Left ventricle myocardium superior (tissue), 1 donor: Measurements from ENCODE around the gene NUDT6. TPM values are rescaled to one million over a fixed set of nuclear protein-coding genes. Genes with fewer than 3 reads are reported as not detected.
A peak's percentile ranks its signal among the peaks of the same experiment; 100 is the strongest.
"Not testable (repeated sequence)": the region's sequence is repeated elsewhere in the genome, so short reads cannot be mapped to it uniquely, and the experiment has no call there.

ENCODE experiments used
- ATAC-seq: fragments of 200-7000 bp; cut with Tn5 transposase; one replicate; pipeline ENCODE4 v1.9.1; 2020; ENCODE audit warnings: mild to moderate bottlenecking, moderate library complexity
- DNase-seq: peaks from one replicate; pipeline ENCODE4 v3.0.0-alpha.2; 2020
- intact Hi-C: fragments of 100-400 bp; cut with micrococcal nuclease; formaldehyde crosslinking; loops from one replicate; pipeline ENCODE4 v1.11.0; 2022
- total RNA-seq: library from RNA; stranded (reverse); fragmentation: NEBNext Ultra II Directional; extraction: Animal tissue kit (Norgen Biotek cat#: 25700); gene quantifications from one replicate; pipeline ENCODE4 v1.2.1, GENCODE V29; 2021
- donor health status: DM: no; HTN: yes; CAD: no; lungs with severe emphysema.

The NUDT6 gene
- total RNA-seq, 1 donor from 2014 or later, result 11.9 TPM

DNA sequence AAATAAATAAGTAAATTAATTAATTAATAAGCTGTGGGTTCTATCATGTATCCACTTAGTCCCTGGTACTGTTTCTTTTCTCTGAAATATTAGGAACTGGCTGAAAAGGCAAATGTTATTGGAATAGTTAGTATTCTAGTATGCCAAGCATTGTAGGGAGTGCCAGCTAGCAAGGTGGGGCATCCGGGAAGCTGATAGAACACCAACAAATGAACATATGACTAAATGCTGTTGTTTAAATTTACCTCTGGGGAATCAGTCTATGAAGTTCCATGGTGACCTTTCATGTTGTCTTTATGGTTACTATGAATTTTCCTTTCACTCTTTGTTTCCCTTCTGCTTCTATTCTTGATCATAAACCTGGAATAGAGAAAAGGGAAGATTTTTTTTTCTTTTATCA is 32.7 kb downstream of the NUDT6 start:
- intact Hi-C loops, result no loop called here
- ATAC-seq, result no peak
- no peak for DNase-seq

DNA sequence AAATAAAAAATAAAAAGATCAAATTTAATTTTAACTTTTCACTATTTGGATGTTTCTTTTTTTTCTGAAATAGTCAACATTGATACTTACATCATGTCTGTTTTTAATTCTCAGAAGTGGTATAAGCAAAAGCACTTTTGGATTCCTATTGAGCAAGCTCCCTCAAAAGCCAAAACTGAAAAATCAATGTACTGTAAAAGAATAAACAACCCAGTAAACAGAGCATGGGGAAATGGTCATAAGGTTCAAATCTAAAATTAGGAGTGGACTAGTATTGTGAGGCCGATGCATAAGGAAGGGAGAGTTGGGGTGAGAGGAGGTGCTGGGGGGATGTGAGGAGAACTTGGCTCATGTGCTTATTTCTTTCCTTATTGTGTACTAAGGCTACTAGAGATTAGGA is 37.9 kb downstream of the NUDT6 start:
- no peak for ATAC-seq
- no peak for DNase-seq
- intact Hi-C loops, result no loop called here

DNA sequence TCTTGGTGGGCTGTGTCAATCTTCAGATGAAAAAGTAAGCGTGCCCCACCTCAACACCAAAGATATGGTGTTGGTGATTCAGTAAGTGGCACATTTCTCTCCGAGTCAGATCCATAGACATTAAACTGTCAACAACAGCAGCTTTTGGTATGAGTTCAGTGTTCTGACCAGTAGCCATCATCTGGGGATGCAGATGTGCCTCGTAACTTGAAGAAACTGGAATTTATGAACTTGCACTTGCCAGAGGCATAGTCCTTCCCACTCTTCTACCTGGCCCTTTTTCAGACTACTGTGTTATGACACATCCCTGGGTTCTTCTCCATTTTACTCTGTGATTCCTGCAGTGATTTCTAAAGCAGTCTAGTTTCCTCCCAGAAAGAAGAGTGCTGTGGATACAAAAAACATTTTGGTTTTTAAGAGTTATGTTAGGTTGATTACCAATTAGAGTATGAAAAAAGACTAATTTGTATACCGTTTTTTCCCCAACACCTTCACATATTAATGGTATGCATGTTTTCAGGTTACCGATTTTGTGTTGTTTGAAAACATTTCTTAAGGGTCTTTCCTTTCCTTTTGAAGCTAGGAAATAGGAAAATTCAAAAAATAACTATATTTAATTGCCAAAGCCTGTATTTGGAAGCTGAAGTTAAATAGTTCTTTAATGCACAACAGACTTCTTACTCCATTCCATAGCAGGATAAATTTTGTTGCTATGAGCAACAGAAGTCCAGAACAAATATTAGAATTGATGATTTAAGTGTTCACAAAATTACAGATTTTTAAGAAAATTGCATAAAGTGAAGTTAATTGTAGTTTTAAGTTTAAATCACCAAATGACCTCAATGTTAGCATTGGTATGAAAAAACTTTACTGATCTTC is 39.3 kb downstream of the NUDT6 start:
- intact Hi-C loops, result no loop called here

DNA sequence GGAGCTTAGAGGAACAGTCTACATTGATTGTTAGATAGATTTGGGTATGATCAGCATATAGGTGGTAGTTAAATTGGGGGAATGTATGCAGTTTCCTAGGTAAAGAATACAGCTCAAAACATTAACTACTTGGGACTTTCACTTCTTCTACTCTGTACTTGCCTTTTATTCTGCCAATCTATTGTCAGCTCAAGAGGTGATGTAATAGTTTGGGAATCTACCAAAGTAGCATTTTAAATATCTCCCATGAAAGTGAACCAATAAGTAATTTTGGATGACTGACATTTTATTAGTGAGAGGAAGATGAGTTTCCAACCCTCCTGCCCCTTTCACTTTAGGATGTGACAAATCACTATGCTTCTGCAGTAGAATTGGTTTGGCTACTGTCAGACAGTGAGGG is 43.4 kb downstream of the NUDT6 start:
- DNase-seq (no peak), ATAC-seq (no peak)
- intact Hi-C loops, result no loop called here

More for the DNA sequence above, 39.3 kb downstream of the NUDT6 start:
- ATAC-seq, result no peak
- no peak for DNase-seq

DNA sequence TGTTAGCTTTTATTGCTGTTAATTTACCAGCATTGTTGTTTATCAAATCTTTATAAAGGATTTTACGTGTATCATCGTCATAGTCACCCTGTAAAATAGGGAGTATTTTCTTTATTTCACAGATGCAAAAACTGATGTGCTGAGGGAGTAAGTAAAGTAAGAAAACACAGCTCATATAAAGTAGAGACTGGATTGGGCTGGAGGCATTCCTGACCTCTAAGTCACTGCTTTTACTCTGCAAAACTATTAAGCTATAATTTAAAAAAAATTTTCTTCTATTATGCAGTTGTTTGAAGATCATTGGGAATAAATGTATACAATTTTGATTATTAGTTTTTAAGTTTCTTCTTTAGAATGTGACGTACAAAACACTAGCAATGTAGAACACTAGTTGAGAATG is 45.9 kb downstream of the NUDT6 start:
- no peak for ATAC-seq
- no peak for DNase-seq
- intact Hi-C loops, result no loop called here

DNA sequence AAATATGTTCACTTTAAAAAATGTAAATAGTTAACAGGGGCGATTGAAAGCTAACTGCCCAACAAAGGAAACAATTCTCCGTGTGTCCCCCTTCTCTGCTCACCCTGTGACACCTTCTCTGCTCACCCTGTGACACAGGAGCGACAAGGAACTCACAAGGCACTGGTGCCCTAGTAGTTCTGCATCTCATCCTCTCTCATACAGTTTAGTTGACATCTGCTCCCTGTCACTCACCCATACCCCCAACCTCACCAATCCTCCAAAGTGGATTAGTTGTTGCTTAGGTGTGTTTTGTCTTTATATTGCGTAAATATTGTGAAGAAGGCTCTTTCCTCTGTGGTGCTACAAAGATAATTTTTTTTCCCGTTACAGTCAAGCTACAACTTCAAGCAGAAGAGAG is 46.4 kb downstream of the NUDT6 start:
- ATAC-seq (no peak), DNase-seq (no peak)
- intact Hi-C loops, result no loop called here

DNA sequence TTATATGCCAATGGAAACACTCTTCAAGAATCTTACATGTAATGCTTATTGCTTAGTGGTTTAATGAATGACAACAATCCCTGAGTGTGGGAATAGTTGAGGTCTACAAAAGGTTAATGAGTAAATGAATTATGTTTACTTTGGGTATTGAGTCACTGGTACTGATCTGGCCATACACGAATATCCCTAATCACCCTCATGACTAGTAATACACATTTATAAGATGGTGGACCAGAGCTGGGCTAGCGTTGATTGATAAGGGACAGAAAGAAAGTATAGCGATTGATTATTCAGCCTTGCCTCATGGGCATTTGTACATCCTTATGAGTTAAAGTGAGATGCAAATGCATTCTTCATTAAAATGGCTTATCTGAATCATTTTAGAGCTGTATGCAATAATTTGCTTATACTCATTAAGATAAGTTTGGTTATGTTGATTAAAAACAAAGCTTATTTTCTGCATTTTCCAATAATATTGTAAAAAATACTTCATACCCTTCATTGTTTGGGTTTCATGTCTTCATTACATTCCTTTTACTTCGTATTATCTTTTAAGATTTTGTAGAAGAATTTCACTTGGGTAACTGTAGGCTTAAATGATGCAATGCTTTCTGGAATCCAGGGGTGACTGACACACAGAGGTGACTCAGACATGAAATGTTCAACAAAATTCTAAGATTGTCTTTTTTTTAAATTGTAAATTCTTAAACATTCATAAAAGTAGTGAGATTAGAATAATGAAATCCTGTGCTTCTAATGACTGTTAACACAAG is 48.4 kb downstream of the NUDT6 start:
- intact Hi-C loops, result no loop called here
- ATAC-seq, result no peak
- DNase-seq, result no peak

DNA sequence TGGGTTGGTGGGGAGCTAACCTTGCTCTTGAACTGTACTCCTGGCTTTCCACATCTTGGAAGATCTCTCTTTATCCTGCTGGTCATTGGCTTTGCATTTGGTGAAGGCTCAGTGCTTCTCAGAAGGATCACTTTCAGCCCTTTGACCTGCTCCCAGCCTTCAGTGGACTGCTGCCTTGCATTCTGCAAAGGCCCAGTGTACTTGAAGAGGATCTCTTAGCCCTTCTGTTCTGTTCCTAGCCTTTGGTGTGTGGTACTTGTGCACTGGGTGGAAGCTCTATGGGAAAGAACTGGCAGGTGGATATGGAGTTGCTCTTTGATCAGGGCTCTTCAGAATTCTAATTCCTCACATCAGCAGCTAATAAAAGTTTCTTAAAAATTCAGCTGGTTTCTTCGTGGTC is 49.3 kb downstream of the NUDT6 start:
- DNase-seq, result no peak
- intact Hi-C loops, result no loop called here
- no peak for ATAC-seq

DNA sequence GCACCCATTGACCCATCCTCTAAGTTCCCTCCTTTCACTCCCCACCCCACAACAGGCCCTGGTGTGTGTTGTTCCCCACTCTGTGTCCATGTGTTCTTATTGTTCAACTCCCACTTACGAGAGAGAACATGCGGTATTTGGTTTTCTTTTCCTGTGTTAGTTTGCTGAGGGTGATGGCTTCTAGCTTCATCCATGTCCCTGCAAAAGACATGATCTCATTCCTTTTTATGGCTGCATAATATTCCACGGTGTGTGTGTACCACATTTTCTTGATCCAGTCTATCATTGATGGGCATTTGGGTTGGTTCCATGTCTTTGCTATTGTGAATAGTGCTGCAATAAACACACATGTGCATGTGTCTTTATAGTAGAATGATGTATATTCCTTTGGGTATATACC is 54.2 kb downstream of the NUDT6 start:
- intact Hi-C loops, ATAC-seq, DNase-seq: not testable (repeated sequence)

DNA sequence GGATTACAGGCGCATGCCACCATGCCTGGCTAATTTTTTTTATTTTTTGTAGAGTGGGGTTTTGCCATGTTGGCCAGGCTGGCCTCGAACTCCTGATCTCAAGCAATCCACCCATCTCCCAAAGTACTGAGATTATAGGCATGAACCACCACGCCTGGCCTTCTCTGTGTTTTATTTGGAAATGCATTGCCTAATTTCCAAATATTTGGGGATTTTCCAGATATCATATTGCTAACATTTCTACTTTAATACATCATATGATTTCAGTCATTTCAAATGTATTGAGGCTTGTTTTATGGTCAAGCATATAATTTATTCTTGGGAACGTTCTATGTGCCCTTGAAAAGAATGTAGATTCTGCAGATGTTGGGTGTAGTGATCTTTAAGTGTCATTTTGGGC is 57.0 kb downstream of the NUDT6 start:
- DNase-seq, result no peak
- ATAC-seq, result no peak
- intact Hi-C loops, result no loop called here

DNA sequence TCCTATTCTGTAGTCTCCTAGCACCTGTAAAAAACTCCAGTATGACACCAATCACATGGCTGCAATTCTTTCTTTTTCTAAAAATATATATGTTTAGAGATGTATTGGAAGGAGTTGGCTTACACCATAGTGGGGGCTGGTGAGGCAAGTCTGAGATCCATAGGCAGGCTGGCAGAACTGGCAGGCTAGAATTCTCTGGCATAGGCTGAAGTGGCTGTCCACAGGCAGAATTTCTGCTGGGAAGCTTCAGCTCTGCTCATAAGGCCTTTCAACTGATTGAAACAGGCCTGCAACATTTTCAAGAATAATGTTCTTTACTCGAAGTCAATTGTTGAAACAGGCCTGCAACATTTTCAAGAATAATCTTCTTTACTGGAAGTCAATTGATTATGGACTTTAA is 58.8 kb downstream of the NUDT6 start:
- intact Hi-C loops, result no loop called here
- ATAC-seq, result peak; percentile 47
- DNase-seq, result no peak

DNA sequence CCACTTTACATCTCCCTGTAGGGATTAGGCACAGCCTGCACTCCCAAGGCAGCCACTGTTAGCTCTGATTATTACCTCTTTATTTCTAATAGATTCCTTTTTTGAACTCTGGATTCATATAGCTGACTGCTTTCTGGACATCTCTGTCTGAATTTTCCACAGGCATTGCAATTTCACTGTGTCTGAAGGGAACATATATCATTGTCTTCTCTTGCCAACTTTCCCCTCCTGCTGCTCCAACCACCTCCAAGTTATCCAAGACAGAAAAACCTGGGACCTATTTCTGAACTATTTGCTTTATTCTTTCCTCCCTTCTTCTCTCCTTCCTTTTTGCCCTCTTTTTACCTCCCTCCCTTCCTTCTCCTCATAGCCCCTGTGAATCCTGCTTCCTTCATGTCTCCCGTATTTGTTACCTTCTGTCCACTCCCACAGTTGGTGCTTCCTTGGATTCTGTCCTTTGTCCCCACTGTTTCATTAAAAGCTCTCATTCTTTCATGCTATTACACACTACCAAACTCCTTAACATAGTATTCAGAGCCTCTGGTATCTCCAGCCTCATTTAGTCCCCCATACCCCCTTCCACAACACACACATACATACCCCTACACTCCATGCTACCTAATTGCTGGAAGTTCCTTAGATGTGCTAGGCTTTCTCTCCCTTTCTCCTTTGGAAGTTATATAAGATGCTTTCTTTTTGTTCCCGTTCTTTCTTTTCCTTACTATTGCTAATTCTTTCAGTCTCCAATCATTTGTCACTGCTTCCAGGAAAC is 61.0 kb downstream of the NUDT6 start:
- intact Hi-C loops, result no loop called here
- no peak for ATAC-seq
- no peak for DNase-seq

DNA sequence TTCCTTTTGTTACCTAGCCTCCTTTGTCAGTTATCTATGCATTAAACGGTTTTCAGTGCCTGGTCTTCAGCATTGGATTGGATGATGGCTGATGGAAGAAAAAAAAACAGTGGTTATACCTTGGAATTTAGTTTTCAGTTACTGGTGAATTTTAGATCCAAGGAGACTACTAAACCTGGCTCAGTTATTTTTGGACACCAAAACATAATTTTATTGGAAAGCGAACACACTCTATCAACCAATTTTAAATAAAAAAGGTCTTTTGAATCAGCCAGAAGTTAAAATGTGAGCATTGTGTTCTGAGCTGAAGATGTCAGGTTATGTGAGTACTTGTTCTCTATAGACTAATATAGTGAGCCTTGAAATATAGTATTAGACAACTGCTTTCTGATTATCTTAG is 63.7 kb downstream of the NUDT6 start:
- no peak for ATAC-seq
- intact Hi-C loops, result no loop called here

DNA sequence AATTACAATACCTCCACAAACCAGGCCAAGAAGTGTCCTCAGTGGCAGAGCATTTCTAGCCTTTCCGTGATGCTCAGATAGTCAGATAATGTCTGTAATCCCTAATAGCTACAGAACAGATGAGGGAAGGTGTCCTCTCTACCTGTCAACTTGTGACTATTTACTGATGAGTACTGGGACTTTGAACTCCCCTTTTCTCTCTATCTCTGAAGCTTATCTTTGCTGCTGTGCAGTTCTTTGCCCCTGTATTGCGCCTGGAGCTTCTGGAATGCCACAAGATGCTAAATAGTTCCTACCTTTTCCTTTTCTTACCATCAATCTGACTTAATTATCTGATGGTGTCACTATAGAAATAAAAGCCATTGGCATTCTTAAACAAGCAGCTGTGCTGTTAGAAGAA is 65.2 kb downstream of the NUDT6 start:
- DNase-seq (no peak), ATAC-seq (no peak)
- intact Hi-C loops, result no loop called here

More for the DNA sequence above, 63.7 kb downstream of the NUDT6 start:
- no peak for DNase-seq

DNA sequence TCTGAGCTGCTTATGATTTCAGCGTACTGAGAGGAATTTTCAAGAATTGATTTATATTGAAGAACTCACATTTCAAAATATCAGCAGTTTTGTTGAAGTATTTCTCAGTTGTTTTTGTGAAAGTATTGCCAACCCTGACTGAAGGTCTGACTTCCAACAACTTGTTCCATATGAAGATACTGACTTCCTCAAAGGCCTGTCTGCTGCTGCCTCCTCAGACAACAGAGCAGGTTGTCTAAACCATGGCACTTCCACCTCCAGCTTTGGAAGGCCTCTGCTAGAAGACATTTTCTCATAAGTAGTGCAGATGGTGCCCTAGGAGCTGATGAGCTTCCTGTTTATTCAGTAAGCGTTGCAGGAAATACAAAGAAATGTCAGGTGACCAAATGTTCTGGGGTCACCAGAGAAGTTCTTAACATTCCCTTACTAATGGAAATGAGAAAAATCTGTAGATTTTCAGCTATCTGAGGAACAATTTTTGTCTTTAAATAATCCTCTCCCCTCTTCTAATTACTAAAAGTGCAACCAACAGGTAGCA is 67.0 kb downstream of the NUDT6 start:
- DNase-seq (no peak), ATAC-seq (no peak)
- intact Hi-C loops, result no loop called here

DNA sequence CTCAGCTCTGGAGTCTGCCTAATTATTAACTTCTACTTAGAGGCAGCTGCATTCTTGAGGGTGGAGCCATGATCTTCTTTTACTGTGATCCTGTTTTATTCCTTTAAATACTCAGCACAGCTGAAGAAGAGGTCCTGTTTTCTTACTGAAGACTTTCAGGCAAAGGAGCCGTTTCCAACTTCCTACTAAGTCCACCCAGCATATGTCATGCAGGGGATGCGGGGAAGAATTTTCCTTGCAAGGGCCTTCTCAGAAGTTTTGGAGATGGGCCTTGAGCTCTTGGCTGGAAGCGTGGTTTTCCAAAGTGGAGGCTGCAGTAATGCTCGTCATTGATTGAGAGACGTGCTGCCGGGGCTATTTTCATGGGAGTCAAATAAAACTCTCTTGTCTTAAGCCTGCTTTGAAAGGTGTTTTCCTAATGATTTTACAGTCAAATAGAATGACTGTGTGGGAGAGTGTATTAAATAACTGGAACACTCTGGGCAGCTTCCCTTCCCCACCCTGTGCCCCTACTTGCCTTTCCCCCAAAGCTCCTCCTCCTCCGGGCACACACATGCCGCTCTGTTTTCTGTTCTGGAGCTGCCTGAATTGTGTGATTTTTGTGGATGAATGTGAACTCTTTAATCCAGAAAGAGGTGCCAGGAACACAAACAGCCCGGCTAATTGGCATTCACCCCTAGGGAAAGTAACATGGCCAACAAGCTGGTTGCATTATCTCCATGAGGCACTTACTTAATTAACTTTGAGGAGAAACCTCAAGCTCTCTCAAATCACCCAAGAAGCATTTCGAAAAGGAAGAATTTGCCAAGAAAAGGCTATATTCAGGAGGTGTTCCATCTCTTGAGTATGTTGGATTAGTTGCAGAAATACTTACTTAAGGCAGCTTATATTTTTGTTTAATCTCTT is 67.7 kb downstream of the NUDT6 start:
- ATAC-seq (peak; percentile 61), DNase-seq (no peak)
- intact Hi-C loops, result no loop called here

DNA sequence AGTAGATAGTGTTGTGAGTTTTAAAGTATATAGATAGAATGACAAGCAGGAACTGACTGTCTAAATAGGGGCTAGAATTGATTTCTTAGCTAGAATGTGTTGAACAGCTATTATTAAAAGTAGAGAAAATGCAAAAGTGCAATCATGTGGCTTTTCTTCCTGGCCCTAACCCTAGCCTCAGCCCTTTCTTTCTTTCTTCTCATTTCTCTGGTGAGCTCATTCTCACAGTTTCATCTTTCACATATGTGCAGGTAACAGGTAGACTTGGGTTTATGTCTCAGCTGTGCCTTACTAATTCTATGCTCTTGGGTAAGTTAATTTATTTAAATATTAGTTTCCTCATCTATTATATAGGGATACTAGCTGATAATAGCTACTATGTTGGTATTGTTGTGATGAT is 70.8 kb downstream of the NUDT6 start:
- DNase-seq (no peak), ATAC-seq (no peak)
- intact Hi-C loops, result no loop called here

DNA sequence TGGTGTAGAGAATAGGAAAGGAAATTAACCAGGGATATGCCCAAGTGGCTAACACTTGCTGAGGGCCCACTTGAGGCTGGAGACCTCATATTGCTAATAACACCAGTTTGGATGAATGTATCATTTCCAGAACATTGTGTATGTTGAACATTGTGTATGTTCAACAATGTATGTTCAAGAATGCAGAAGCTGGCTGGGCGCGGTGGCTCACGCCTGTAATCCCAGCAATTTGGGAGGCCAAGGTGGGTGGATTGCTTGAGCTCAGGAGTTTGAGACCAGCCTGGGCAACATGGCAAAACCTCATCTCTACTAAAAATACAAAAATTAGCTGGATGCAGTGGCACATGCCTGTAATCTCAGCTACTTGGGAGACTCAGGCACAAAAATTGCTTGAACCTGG is 72.6 kb downstream of the NUDT6 start:
- ATAC-seq, DNase-seq, intact Hi-C loops: not testable (repeated sequence)

DNA sequence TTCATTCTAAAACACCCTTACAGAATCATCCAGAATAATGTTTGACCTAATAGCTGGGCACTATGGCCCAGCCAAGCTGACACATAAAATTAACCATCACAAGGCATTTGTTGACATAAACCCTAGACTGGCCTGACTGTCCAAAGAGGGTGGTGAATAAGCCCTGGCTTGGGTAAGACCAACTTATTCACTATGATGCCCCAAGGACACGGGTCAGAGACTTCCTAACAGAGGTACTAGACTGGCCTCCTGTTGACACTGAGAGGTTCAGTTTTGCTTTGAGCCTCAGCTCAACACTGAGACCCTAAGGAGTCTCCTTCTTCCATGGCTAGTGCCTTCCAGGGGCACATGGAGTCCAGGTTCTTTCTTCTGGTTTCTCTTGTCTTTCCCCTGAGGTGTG is 74.5 kb downstream of the NUDT6 start:
- DNase-seq, result no peak
- intact Hi-C loops, result no loop called here
- no peak for ATAC-seq
